ENCODE results near the gene ADGRG3.
A peak's percentile ranks its signal among the peaks of the same experiment; 100 is the strongest.

- no peak for TF ChIP-seq CTCF (IDR thresholded peaks at IDR 0.05)
- peak; percentile 17 to 75 for TF ChIP-seq POLR2A (IDR thresholded peaks at IDR 0.05)
Observed at GRCh38 chr16:57734925-57735754, 67.0 kb downstream of the ADGRG3 start.

Data from adrenal gland (tissue), 5 donors.